Aorta (tissue), 5 donors: ENCODE measurements around the gene SLU7. TPM values are rescaled to one million over a fixed set of nuclear protein-coding genes. Genes with fewer than 3 reads are reported as not detected.

Experiments
- ATAC-seq: fragments of 200-7000 bp; cut with Tn5 transposase; one replicate; pipeline ENCODE4 v1.9.1; 2022; ENCODE audit warnings: moderate library complexity; ENCODE audit not compliant: low FRiP score
- DNase-seq, 2 donors: peaks; one replicate each; pipeline ENCODE4 v3.0.0-alpha.2; 2020
- H3K27ac ChIP-seq, 2 donors: one replicate each; pipeline ENCODE4 v1.5.1; 2013; ENCODE audit warnings: low read length in 2 of 2, mild to moderate bottlenecking in 2 of 2, moderate library complexity in 2 of 2, control low read depth in 1 of 2, inconsistent platforms in 1 of 2, low read depth in 1 of 2
- H3K27me3 ChIP-seq, 2 donors: one replicate each; pipeline ENCODE4 v1.6.1; 2013; ENCODE audit warnings: control low read depth in 1 of 2, low read length in 1 of 2, mild to moderate bottlenecking in 1 of 2, moderate library complexity in 1 of 2; ENCODE audit not compliant: insufficient read depth in 2 of 2, control insufficient read depth in 1 of 2
- H3K36me3 ChIP-seq, 2 donors: one replicate each; pipeline ENCODE4 v1.6.1; 2013; ENCODE audit warnings: control low read depth in 1 of 2, low read length in 1 of 2, mild to moderate bottlenecking in 1 of 2; ENCODE audit not compliant: insufficient read depth in 2 of 2, control insufficient read depth in 1 of 2
- H3K4me1 ChIP-seq, 2 donors: one replicate each; pipeline ENCODE4 v1.6.1; 2013; ENCODE audit warnings: low read length in 2 of 2, control low read depth in 1 of 2, mild to moderate bottlenecking in 1 of 2, moderate library complexity in 1 of 2; ENCODE audit not compliant: insufficient read depth in 2 of 2, control insufficient read depth in 1 of 2
- H3K4me3 ChIP-seq, 2 donors: one replicate each; pipeline ENCODE4 v1.5.1; 2013; ENCODE audit warnings: low read length in 2 of 2, control low read depth in 1 of 2, mild to moderate bottlenecking in 1 of 2
- H3K9me3 ChIP-seq: one replicate; pipeline ENCODE4 v1.6.1; 2013; ENCODE audit warnings: mild to moderate bottlenecking, low read length; ENCODE audit not compliant: control insufficient read depth
- WGBS, 2 donors: extraction: QIAGEN DNeasy Blood & Tissue Kit; methylation state at CpG; one replicate each; pipeline ENCODE4 v1.1.7; 2013; 5-methylcytosine and 5-hydroxymethylcytosine counted together
- intact Hi-C, 2 donors: fragments of 100-400 bp; cut with DNase I; formaldehyde crosslinking; loops; one replicate each; pipeline versions ENCODE4 v1.14.2 to v1.15.0; 2022
- polyA plus RNA-seq, 2 donors: library from polyadenylated mRNA; stranded (reverse); fragments of 200-250 nt; gene quantifications; one replicate each; pipeline ENCODE4 v1.2.3, GENCODE V29; 2013
- total RNA-seq, 2 donors: library from RNA; stranded (reverse); fragmentation: NEBNext Ultra II Directional; extraction: Animal tissue kit (Norgen Biotek cat#: 25700); gene quantifications; one replicate each; pipeline ENCODE4 v1.2.1, GENCODE V29; 2021
- donor health status: healthy with polysubstance abuse.
- donor health status: Bipolar disorder and iron deficiency.
- donor health status: DM: no; HTN: no; CAD: no.
- donor health status: DM: no; HTN: no; CAD: no.
- donor health status: DM: yes; HTN: yes; CAD: no.

Gene SLU7
- total and polyA plus RNA-seq, 4 donors, result 36.3 to 60.6 (median 53.5) TPM

- 91% methylated on average over 4 of the region's 4 CpGs for WGBS, 2 donors
- no peak overlapping the region for H3K27ac ChIP-seq
- intact Hi-C loops, result no loop called here
- peaks cover 2 to 3% of the 10 kb centered on the region in 2 donors for H3K4me1 ChIP-seq
- no peaks in the 10 kb centered on the region for H3K9me3 ChIP-seq
- DNase-seq (no peak), ATAC-seq (no peak)
- H3K36me3 ChIP-seq, result no peaks in the 10 kb centered on the region
- H3K27me3 ChIP-seq, result no peaks in the 10 kb centered on the region
- no peak overlapping the region for H3K4me3 ChIP-seq
Observed at GRCh38 chr5:160463227-160463626, 44.3 kb upstream of the SLU7 start.

- Histone ChIP-seq H3K4me1 (peaks cover 1 to 2% of the 10 kb centered on the region in 2 donors), H3K9me3 (no peaks in the 10 kb centered on the region), H3K27ac (no peak overlapping the region), H3K27me3 (no peaks in the 10 kb centered on the region), H3K36me3 (no peaks in the 10 kb centered on the region), H3K4me3 (no peak overlapping the region)
- ATAC-seq (no peak), DNase-seq (no peak)
- WGBS, 2 donors, result 80 to 89% methylated on average over 2 of the region's 2 CpGs
- intact Hi-C loops, result no loop called here
Observed at GRCh38 chr5:160462167-160462566, 43.3 kb upstream of the SLU7 start.

- no peaks in the 10 kb centered on the region for H3K36me3 ChIP-seq
- intact Hi-C loops, result no loop called here
- H3K4me1 ChIP-seq, result peaks cover 0 to 2% of the 10 kb centered on the region in 2 donors
- H3K27ac ChIP-seq, result no peak overlapping the region
- ATAC-seq (no peak), DNase-seq (no peak)
- 88 to 98% methylated on average over 6 of the region's 6 CpGs for WGBS, 2 donors
- H3K27me3 ChIP-seq, result no peaks in the 10 kb centered on the region
- H3K9me3 ChIP-seq, result no peaks in the 10 kb centered on the region
- no peak overlapping the region for H3K4me3 ChIP-seq
Observed at GRCh38 chr5:160461378-160461777, 42.5 kb upstream of the SLU7 start.

- intact Hi-C loops, result no loop called here
- H3K27ac ChIP-seq, result no peak overlapping the region
Observed at GRCh38 chr5:160460377-160461049, 41.6 kb upstream of the SLU7 start.

GRCh38 chr5:160458806-160459800 is 40.2 kb upstream of the SLU7 start:
- no peak overlapping the region for H3K4me3 ChIP-seq
- no peaks in the 10 kb centered on the region for H3K27me3 ChIP-seq
- DNase-seq (no peak), ATAC-seq (no peak)
- H3K36me3 ChIP-seq, result no peaks in the 10 kb centered on the region
- H3K9me3 ChIP-seq, result no peaks in the 10 kb centered on the region
- no peak overlapping the region for H3K27ac ChIP-seq
- peaks cover 0 to 2% of the 10 kb centered on the region in 2 donors for H3K4me1 ChIP-seq
- 87 to 88% methylated on average over 8 of the region's 8 CpGs for WGBS, 2 donors
- intact Hi-C loops, result no loop called here

More at GRCh38 chr5:160460377-160461049, 41.6 kb upstream of the SLU7 start:
- 75 to 82% methylated on average over 4 of the region's 4 CpGs for WGBS, 2 donors
- Histone ChIP-seq H3K9me3 (no peaks in the 10 kb centered on the region), H3K4me1 (peaks cover 0 to 2% of the 10 kb centered on the region in 2 donors), H3K36me3 (no peaks in the 10 kb centered on the region), H3K4me3 (no peak overlapping the region), H3K27me3 (no peaks in the 10 kb centered on the region)
- DNase-seq (no peak), ATAC-seq (no peak)

GRCh38 chr5:160457252-160457651 is 38.4 kb upstream of the SLU7 start:
- 88 to 89% methylated on average over 5 of the region's 5 CpGs for WGBS, 2 donors
- Histone ChIP-seq H3K27ac (no peak overlapping the region), H3K4me3 (no peak overlapping the region), H3K4me1 (no peaks in the 10 kb centered on the region), H3K9me3 (no peaks in the 10 kb centered on the region), H3K27me3 (no peaks in the 10 kb centered on the region), H3K36me3 (no peaks in the 10 kb centered on the region)
- DNase-seq (no peak), ATAC-seq (no peak)
- intact Hi-C loops, result no loop called here

- Histone ChIP-seq H3K9me3 (no peaks in the 10 kb centered on the region), H3K4me3 (no peak overlapping the region), H3K36me3 (no peaks in the 10 kb centered on the region), H3K27ac (no peak overlapping the region), H3K4me1 (no peaks in the 10 kb centered on the region), H3K27me3 (no peaks in the 10 kb centered on the region)
- ATAC-seq (no peak), DNase-seq (no peak)
- intact Hi-C loops, result no loop called here
- 58 to 68% methylated on average over 9 of the region's 9 CpGs for WGBS, 2 donors
Observed at GRCh38 chr5:160456480-160457177, 37.7 kb upstream of the SLU7 start.

GRCh38 chr5:160455600-160455999 is 36.7 kb upstream of the SLU7 start:
- ATAC-seq (no peak), DNase-seq (no peak)
- 69 to 78% methylated on average over 4 of the region's 4 CpGs for WGBS, 2 donors
- Histone ChIP-seq H3K4me3 (no peak overlapping the region), H3K9me3 (no peaks in the 10 kb centered on the region), H3K27me3 (no peaks in the 10 kb centered on the region), H3K27ac (no peak overlapping the region), H3K36me3 (no peaks in the 10 kb centered on the region), H3K4me1 (no peaks in the 10 kb centered on the region)
- intact Hi-C loops, result no loop called here
